Smooth muscle cell (in vitro differentiated cells): ENCODE measurements around the gene PIGB. TPM values are rescaled to one million over a fixed set of nuclear protein-coding genes. Genes with fewer than 3 reads are reported as not detected.

ENCODE experiments used
- DNase-seq: peaks from one replicate; lab custom pipeline; 2025; ENCODE audit not compliant: unreplicated experiment; lab: John Stamatoyannopoulos, UW
- H2AFZ ChIP-seq: fragments of 200-600 bp; sonication (generic); 2 replicates; pipeline ENCODE4 v1.6.0; 2016; ENCODE audit warnings: antibody characterized with exemption, low read depth, mild to moderate bottlenecking
- H3F3A ChIP-seq: fragments of 200-600 bp; sonication (generic); 2 replicates; pipeline ENCODE4 v1.6.0; 2017; ENCODE audit warnings: antibody characterized with exemption, low read depth
- H3K27ac ChIP-seq: fragments of 200-600 bp; sonication (generic); 2 replicates; pipeline ENCODE4 v1.5.1; 2016; ENCODE audit warnings: low read depth, mild to moderate bottlenecking
- H3K27me3 ChIP-seq: fragments of 200-600 bp; sonication (generic); 2 replicates; pipeline ENCODE4 v1.6.1; 2016; ENCODE audit warnings: low read depth, mild to moderate bottlenecking
- H3K36me3 ChIP-seq: fragments of 200-600 bp; sonication (generic); 2 replicates; pipeline ENCODE4 v1.5.1; 2016; ENCODE audit warnings: low read depth
- H3K4me1 ChIP-seq: fragments of 200-600 bp; sonication (generic); 2 replicates; pipeline ENCODE4 v1.5.1; 2016; ENCODE audit warnings: low read depth
- H3K4me2 ChIP-seq: fragments of 200-600 bp; sonication (generic); 2 replicates; pipeline ENCODE4 v1.6.0; 2016; ENCODE audit warnings: mild to moderate bottlenecking
- H3K4me3 ChIP-seq: fragments of 200-600 bp; sonication (generic); 2 replicates; pipeline ENCODE4 v1.5.1; 2016; ENCODE audit warnings: mild to moderate bottlenecking
- H3K79me2 ChIP-seq: fragments of 200-600 bp; sonication (generic); 2 replicates; pipeline ENCODE4 v1.6.0; 2016; ENCODE audit warnings: low read depth, mild to moderate bottlenecking
- H3K9ac ChIP-seq: fragments of 200-600 bp; sonication (generic); 2 replicates; pipeline ENCODE4 v1.6.0; 2016; ENCODE audit warnings: low read depth
- H3K9me3 ChIP-seq: fragments of 200-600 bp; sonication (generic); replicated peaks from 2 replicates; pipeline ENCODE4 v1.5.1; 2016; ENCODE audit warnings: low read depth
- H4K20me1 ChIP-seq: fragments of 200-600 bp; sonication (generic); 2 replicates; pipeline ENCODE4 v1.6.0; 2016; ENCODE audit warnings: low read depth
- CTCF ChIP-seq: fragments of 200-600 bp; sonication (generic); IDR thresholded peaks from 2 replicates; pipeline ENCODE4 v1.5.1; 2017; ENCODE audit warnings: borderline replicate concordance, mild to moderate bottlenecking, antibody characterized with exemption; ENCODE audit not compliant: insufficient read depth, poor library complexity, severe bottlenecking
- whole genome bisulfite sequencing: methylation state at CpG from one replicate; pipeline ENCODE4 v1.1.7; 2016; ENCODE audit warnings: low lambda C conversion rate; 5-methylcytosine and 5-hydroxymethylcytosine counted together
- microRNA counts: library from miRNA; unstranded; fragments of <30 nt; microRNA quantifications from one replicate; lab custom pipeline; 2016
- microRNA-seq: library from miRNA; unstranded; fragments of <30 nt; microRNA quantifications from one replicate; pipeline ENCODE4, GENCODE V29; 2016; ENCODE audit warnings: borderline number of aligned reads
- polyA plus RNA-seq: library from polyadenylated mRNA; unstranded; fragments of >200 nt; fragmentation: Nextera tagmentation; extraction: Ambion mirVana; gene quantifications from 2 replicates; pipeline ENCODE4 v1.2.1, GENCODE V29; 2016
- total RNA-seq: library from RNA; depleted of rRNA; stranded (reverse); fragments of >200 nt; gene quantifications from 2 replicates; pipeline ENCODE4 v1.2.3, GENCODE V29; 2014

Gene PIGB
- total and polyA plus RNA-seq, 2 experiments from 2014 or later = 11.1 to 12.9 TPM

GRCh38 chr15:55401786-55402246 is 82.8 kb downstream of the PIGB start:
- no peaks in the 10 kb centered on the region for H3K36me3 ChIP-seq
- no peak overlapping the region for H3K9ac ChIP-seq
- H3K27me3 ChIP-seq = no peaks in the 10 kb centered on the region
- H3K4me2 ChIP-seq = no peak overlapping the region
- H2AFZ ChIP-seq = no peak overlapping the region
- WGBS = 83% methylated on average over 1 of the region's 1 CpG
- H3K27ac ChIP-seq = no peak overlapping the region
- no peaks in the 10 kb centered on the region for H4K20me1 ChIP-seq
- H3F3A ChIP-seq = no peaks in the 10 kb centered on the region
- no peak for DNase-seq
- no peaks in the 10 kb centered on the region for H3K4me1 ChIP-seq
- peaks cover 4% of the 10 kb centered on the region for H3K79me2 ChIP-seq
- no peaks in the 10 kb centered on the region for H3K9me3 ChIP-seq
- TF ChIP-seq CTCF = no peak
- no peak overlapping the region for H3K4me3 ChIP-seq

GRCh38 chr15:55402707-55403106 is 83.7 kb downstream of the PIGB start:
- no peaks in the 10 kb centered on the region for H3K9me3 ChIP-seq
- H3K4me1 ChIP-seq = peaks cover 4% of the 10 kb centered on the region
- TF ChIP-seq CTCF = no peak
- H4K20me1 ChIP-seq = no peaks in the 10 kb centered on the region
- H2AFZ ChIP-seq = no peak overlapping the region
- no peaks in the 10 kb centered on the region for H3K36me3 ChIP-seq
- no peaks in the 10 kb centered on the region for H3F3A ChIP-seq
- H3K4me2 ChIP-seq = no peak overlapping the region
- no peaks in the 10 kb centered on the region for H3K27me3 ChIP-seq
- H3K79me2 ChIP-seq = peaks cover 4% of the 10 kb centered on the region
- no peak overlapping the region for H3K9ac ChIP-seq
- H3K27ac ChIP-seq = no peak overlapping the region
- H3K4me3 ChIP-seq = no peak overlapping the region
- DNase-seq = no peak

GRCh38 chr15:55403531-55403930 is 84.5 kb downstream of the PIGB start:
- H3K27me3 ChIP-seq = no peaks in the 10 kb centered on the region
- no peak for TF ChIP-seq CTCF
- peak overlapping the region; percentile 38 for H3K9ac ChIP-seq
- H3K4me3 ChIP-seq = no peak overlapping the region
- DNase-seq = no peak
- H3F3A ChIP-seq = no peaks in the 10 kb centered on the region
- H3K36me3 ChIP-seq = no peaks in the 10 kb centered on the region
- peaks cover 4% of the 10 kb centered on the region for H3K79me2 ChIP-seq
- H4K20me1 ChIP-seq = no peaks in the 10 kb centered on the region
- H3K4me1 ChIP-seq = peaks cover 4% of the 10 kb centered on the region
- H3K4me2 ChIP-seq = peak overlapping the region; percentile 24
- peak overlapping the region; percentile 60 for H2AFZ ChIP-seq
- no peak overlapping the region for H3K27ac ChIP-seq
- no peaks in the 10 kb centered on the region for H3K9me3 ChIP-seq

MicroRNAs encoded within 50 kb of the gene (microRNA counts, 767-probe panel; counts per million panel counts)
- 183 counts per million for microRNA hsa-miR-628-3p (lab: Ali Mortazavi, UCI)
- 183 counts per million for microRNA hsa-miR-628-5p (lab: Ali Mortazavi, UCI)

Small RNAs within 50 kb of the gene (microRNA-seq; reads per million reads assigned to microRNA genes)
- gene MIR628 = 60.2 reads per million, percentile 47 among the genes with 10 or more reads in this experiment

Other genes starting within 250 kb of the PIGB start
- 76.9 and 99.7 TPM in 2 replicates for gene RSL24D1, start 122.3 kb upstream of the PIGB start, total RNA-seq
- 45.5 and 50.2 TPM in 2 replicates for gene RSL24D1, start 122.3 kb upstream of the PIGB start, polyA plus RNA-seq
- gene RAB27A, start 29.4 kb upstream of the PIGB start, total RNA-seq = 14.6 and 18.0 TPM in 2 replicates
- 15.6 and 16.6 TPM in 2 replicates for gene RAB27A, start 29.4 kb upstream of the PIGB start, polyA plus RNA-seq
- 14.6 and 32.2 TPM in 2 replicates for gene PIGBOS1, start 99 bp upstream of the PIGB start, total RNA-seq
- gene PIGBOS1, start 99 bp upstream of the PIGB start, polyA plus RNA-seq = 18.4 and 25.0 TPM in 2 replicates
- gene CCPG1, start 89.1 kb downstream of the PIGB start, total RNA-seq = 36.8 and 39.1 TPM in 2 replicates
- gene CCPG1, start 89.1 kb downstream of the PIGB start, polyA plus RNA-seq = 24.9 and 27.9 TPM in 2 replicates
- 2.7 and 11.4 TPM in 2 replicates for gene PIERCE2, start 89.3 kb downstream of the PIGB start, total RNA-seq
- 2.6 TPM in 1 of 2 replicates, not detected in the other for gene PIERCE2, start 89.3 kb downstream of the PIGB start, polyA plus RNA-seq
- gene DNAAF4, start 189.0 kb downstream of the PIGB start, total RNA-seq = 1.8 and 2.8 TPM in 2 replicates
- 2.4 and 3.6 TPM in 2 replicates for gene DNAAF4, start 189.0 kb downstream of the PIGB start, polyA plus RNA-seq